Neural progenitor cell (in vitro differentiated cells): ENCODE results near the gene IGSF6. TPM values are rescaled to one million over a fixed set of nuclear protein-coding genes. Genes with fewer than 3 reads are reported as not detected.

Experiments used
- DNase-seq: peaks from one replicate; pipeline ENCODE4 v3.0.0-alpha.2; 2016; ENCODE audit warnings: low spot score
- H2AFZ ChIP-seq: fragments of 200-600 bp; sonication (generic); replicated peaks from 2 replicates; pipeline ENCODE4 v1.6.1; 2016; ENCODE audit warnings: antibody characterized with exemption
- H3F3A ChIP-seq: fragments of 200-600 bp; sonication (generic); 2 replicates; pipeline ENCODE4 v1.6.1; 2016; ENCODE audit warnings: antibody characterized with exemption, low read depth
- H3K27ac ChIP-seq: fragments of 200-600 bp; sonication (generic); 2 replicates; pipeline ENCODE4 v1.5.1; 2016; ENCODE audit warnings: mild to moderate bottlenecking
- H3K27me3 ChIP-seq: fragments of 200-600 bp; sonication (generic); 2 replicates; pipeline ENCODE4 v1.6.1; 2016; ENCODE audit warnings: mild to moderate bottlenecking, moderate library complexity
- H3K36me3 ChIP-seq: fragments of 200-600 bp; sonication (generic); 2 replicates; pipeline ENCODE4 v1.5.1; 2016
- H3K4me1 ChIP-seq: fragments of 200-600 bp; sonication (generic); 2 replicates; pipeline ENCODE4 v1.6.1; 2016; ENCODE audit warnings: mixed run types
- H3K4me2 ChIP-seq: fragments of 200-600 bp; sonication (generic); 2 replicates; pipeline ENCODE4 v1.6.1; 2016
- H3K4me3 ChIP-seq: fragments of 200-600 bp; sonication (generic); 2 replicates; pipeline ENCODE4 v1.5.1; 2016
- H3K79me2 ChIP-seq: fragments of 200-600 bp; sonication (generic); 2 replicates; pipeline ENCODE4 v1.6.1; 2016; ENCODE audit warnings: low read depth
- H3K9ac ChIP-seq: fragments of 200-600 bp; sonication (generic); 2 replicates; pipeline ENCODE4 v1.6.1; 2016
- H3K9me3 ChIP-seq: fragments of 200-600 bp; sonication (generic); 2 replicates; pipeline ENCODE4 v1.5.1; 2016; ENCODE audit warnings: low read depth
- H4K20me1 ChIP-seq: fragments of 200-600 bp; sonication (generic); 2 replicates; pipeline ENCODE4 v1.6.1; 2016; ENCODE audit warnings: low read depth
- H3K27ac Mint-ChIP-seq: 3 replicates; pipeline ENCODE4 v1.8.0; 2021; ENCODE audit warnings: mixed read lengths
- H3K27me3 Mint-ChIP-seq: 2 replicates; pipeline ENCODE4 v1.8.0; 2022; ENCODE audit warnings: low read depth, mild to moderate bottlenecking, inconsistent platforms, moderate library complexity, mixed read lengths; ENCODE audit not compliant: insufficient read depth
- H3K36me3 Mint-ChIP-seq: 3 replicates; pipeline ENCODE4 v1.8.0; 2021; ENCODE audit warnings: mixed read lengths
- H3K4me1 Mint-ChIP-seq: 3 replicates; pipeline ENCODE4 v1.8.0; 2021; ENCODE audit warnings: mixed read lengths
- H3K4me3 Mint-ChIP-seq: 3 replicates; pipeline ENCODE4 v1.8.0; 2021; ENCODE audit warnings: mild to moderate bottlenecking, moderate library complexity, mixed read lengths
- H3K9me3 Mint-ChIP-seq: 3 replicates; pipeline ENCODE4 v1.8.0; 2020; ENCODE audit warnings: mixed read lengths
- CTCF ChIP-seq: fragments of 200-600 bp; sonication (generic); IDR thresholded peaks from 2 replicates; pipeline ENCODE4 v1.5.1; 2017; ENCODE audit warnings: antibody characterized with exemption, mild to moderate bottlenecking
- EZH2 ChIP-seq: fragments of 200-600 bp; sonication (generic); IDR thresholded peaks from 2 replicates; pipeline ENCODE4 v1.6.1; 2017; ENCODE audit warnings: antibody characterized with exemption, mild to moderate bottlenecking, moderate library complexity
- EZH2phosphoT487 ChIP-seq: fragments of 200-600 bp; sonication (generic); IDR thresholded peaks from 2 replicates; pipeline ENCODE4 v1.6.1; 2017; ENCODE audit warnings: antibody characterized with exemption
- total RNA-seq: library from RNA; depleted of rRNA; stranded (reverse); fragments of >200 nt; gene quantifications from 2 replicates; pipeline ENCODE4 v1.2.3, GENCODE V29; 2015; ENCODE audit warnings: low replicate concordance

IGSF6 gene
- total RNA-seq, 1 donor from 2014 or later: not detected

- no peak overlapping the region for H3K4me2 ChIP-seq
- Mint-ChIP-seq H3K27ac (no peak overlapping the region), H3K9me3 (no peaks in the 10 kb centered on the region), H3K36me3 (peaks cover 3% of the 10 kb centered on the region), H3K4me1 (no peaks in the 10 kb centered on the region), H3K4me3 (no peak overlapping the region), H3K27me3 (no peaks in the 10 kb centered on the region)
- no peak overlapping the region for H3K4me3 ChIP-seq
- no peak for TF ChIP-seq EZH2
- no peak for TF ChIP-seq CTCF
- no peak for TF ChIP-seq EZH2phosphoT487
- H3K79me2 ChIP-seq: peaks cover 1% of the 10 kb centered on the region
- H3K27me3 ChIP-seq: no peaks in the 10 kb centered on the region
- no peaks in the 10 kb centered on the region for H3F3A ChIP-seq
- no peak overlapping the region for H3K27ac ChIP-seq
- H3K9ac ChIP-seq: no peak overlapping the region
- no peaks in the 10 kb centered on the region for H3K36me3 ChIP-seq
- H2AFZ ChIP-seq: no peak overlapping the region
- no peaks in the 10 kb centered on the region for H4K20me1 ChIP-seq
- H3K9me3 ChIP-seq: no peaks in the 10 kb centered on the region
- H3K4me1 ChIP-seq: no peaks in the 10 kb centered on the region
- DNase-seq: no peak
Observed at GRCh38 chr16:21641916-21642315, 10.5 kb downstream of the IGSF6 start.

GRCh38 chr16:21639493-21639892 lies 12.9 kb downstream of the IGSF6 start:
- H3K27me3 ChIP-seq: no peaks in the 10 kb centered on the region
- H3K9me3 ChIP-seq: no peaks in the 10 kb centered on the region
- H3K9ac ChIP-seq: no peak overlapping the region
- H3K79me2 ChIP-seq: no peaks in the 10 kb centered on the region
- no peaks in the 10 kb centered on the region for H3K36me3 ChIP-seq
- Mint-ChIP-seq H3K36me3 (peaks cover 7% of the 10 kb centered on the region), H3K27ac (no peak overlapping the region), H3K4me1 (peaks cover 9% of the 10 kb centered on the region), H3K4me3 (no peak overlapping the region), H3K9me3 (no peaks in the 10 kb centered on the region), H3K27me3 (peaks cover 6% of the 10 kb centered on the region)
- no peak overlapping the region for H3K4me2 ChIP-seq
- no peak overlapping the region for H3K4me3 ChIP-seq
- H3F3A ChIP-seq: no peaks in the 10 kb centered on the region
- no peak overlapping the region for H2AFZ ChIP-seq
- no peaks in the 10 kb centered on the region for H3K4me1 ChIP-seq
- no peak for DNase-seq
- TF ChIP-seq CTCF (no peak), EZH2 (no peak), EZH2phosphoT487 (no peak)
- no peaks in the 10 kb centered on the region for H4K20me1 ChIP-seq
- H3K27ac ChIP-seq: no peak overlapping the region

- Histone ChIP-seq H3K4me1 (no peaks in the 10 kb centered on the region), H3K27me3 (no peaks in the 10 kb centered on the region), H3K4me2 (no peak overlapping the region), H3K9ac (no peak overlapping the region), H2AFZ (no peak overlapping the region), H3K9me3 (no peaks in the 10 kb centered on the region), H3K27ac (no peak overlapping the region), H3K79me2 (no peaks in the 10 kb centered on the region), H4K20me1 (no peaks in the 10 kb centered on the region), H3K4me3 (no peak overlapping the region), H3K36me3 (no peaks in the 10 kb centered on the region), H3F3A (no peaks in the 10 kb centered on the region)
- no peak for TF ChIP-seq CTCF
- no peak for TF ChIP-seq EZH2phosphoT487
- no peak for TF ChIP-seq EZH2
- no peak for DNase-seq
- peaks cover 10% of the 10 kb centered on the region for H3K4me1 Mint-ChIP-seq
- no peaks in the 10 kb centered on the region for H3K9me3 Mint-ChIP-seq
- H3K27me3 Mint-ChIP-seq: peaks cover 6% of the 10 kb centered on the region
- no peak overlapping the region for H3K4me3 Mint-ChIP-seq
- no peak overlapping the region for H3K27ac Mint-ChIP-seq
- H3K36me3 Mint-ChIP-seq: peaks cover 7% of the 10 kb centered on the region
Observed at GRCh38 chr16:21638573-21638975, 13.8 kb downstream of the IGSF6 start.
